Activated naive CD4-positive, alpha-beta T cell treated with anti-CD3 and anti-CD28 coated beads, Interleukin-2, amount 50 U/mL, for 24 hours (primary cell): ENCODE data around the gene VPS16.
"Not testable (repeated sequence)": the region's sequence is repeated elsewhere in the genome, so short reads cannot be mapped to it uniquely, and the experiment has no call there.

Experiments
- H3K27ac Mint-ChIP-seq: one replicate; pipeline ENCODE4 v1.8.0; 2021; ENCODE audit warnings: mild to moderate bottlenecking, mixed read lengths
- H3K27me3 Mint-ChIP-seq: one replicate; pipeline ENCODE4 v1.8.0; 2021; ENCODE audit warnings: mixed read lengths
- H3K36me3 Mint-ChIP-seq: one replicate; pipeline ENCODE4 v1.8.0; 2021; ENCODE audit warnings: mixed read lengths
- H3K4me1 Mint-ChIP-seq: one replicate; pipeline ENCODE4 v1.8.0; 2021; ENCODE audit warnings: mixed read lengths
- H3K4me3 Mint-ChIP-seq: one replicate; pipeline ENCODE4 v1.8.0; 2021; ENCODE audit warnings: mild to moderate bottlenecking, mixed read lengths
- H3K9me3 Mint-ChIP-seq: one replicate; pipeline ENCODE4 v1.8.0; 2021; ENCODE audit warnings: mixed read lengths

VPS16 gene

DNA sequence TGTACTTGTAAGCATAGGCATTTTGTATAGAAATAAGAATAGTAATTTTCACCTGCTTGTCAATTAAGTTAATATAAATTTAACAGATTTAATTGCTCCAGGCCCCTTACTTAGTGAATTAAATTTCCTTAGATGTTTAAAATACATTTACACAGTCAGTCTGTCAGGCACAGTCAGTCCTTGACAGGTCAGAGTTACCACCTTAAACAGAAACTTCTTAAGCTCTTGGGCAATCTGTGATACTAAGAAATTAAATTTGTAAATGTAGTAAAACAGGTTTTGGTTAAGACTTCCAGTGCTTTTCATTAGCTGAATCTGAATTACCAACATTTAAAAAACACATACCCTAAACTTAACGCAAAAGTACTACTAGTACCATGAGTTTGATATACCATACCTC lies 48.7 kb downstream of the VPS16 start:
- Mint-ChIP-seq H3K27ac (no peak overlapping the region), H3K27me3 (no peaks in the 10 kb centered on the region), H3K4me3 (no peak overlapping the region), H3K4me1 (peaks cover 72% of the 10 kb centered on the region), H3K9me3 (no peaks in the 10 kb centered on the region), H3K36me3 (peaks cover 3% of the 10 kb centered on the region)

DNA sequence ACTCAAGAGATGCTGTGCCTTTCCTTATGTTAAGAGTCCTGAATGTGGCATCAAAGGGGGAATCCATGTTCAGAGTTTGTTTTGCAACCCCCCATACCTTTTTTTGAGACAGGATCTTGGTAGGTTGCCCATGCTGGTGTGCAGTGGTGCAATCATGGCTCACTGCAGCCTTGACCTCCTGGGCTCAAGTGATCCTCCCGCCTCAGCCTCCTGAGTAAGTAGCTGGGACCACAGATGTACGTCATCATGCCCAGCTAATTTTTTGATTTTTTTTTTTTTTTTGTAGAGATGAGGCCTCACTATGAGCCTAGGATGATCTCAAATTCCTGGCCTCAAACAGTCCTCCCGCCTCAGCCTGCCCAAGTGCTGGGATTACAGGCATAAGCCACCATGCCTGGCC lies 49.3 kb downstream of the VPS16 start:
- no peaks in the 10 kb centered on the region for H3K9me3 Mint-ChIP-seq
- no peak overlapping the region for H3K27ac Mint-ChIP-seq
- peaks cover 69% of the 10 kb centered on the region for H3K4me1 Mint-ChIP-seq
- no peak overlapping the region for H3K4me3 Mint-ChIP-seq
- H3K36me3 Mint-ChIP-seq, result peaks cover 5% of the 10 kb centered on the region
- H3K27me3 Mint-ChIP-seq, result no peaks in the 10 kb centered on the region

DNA sequence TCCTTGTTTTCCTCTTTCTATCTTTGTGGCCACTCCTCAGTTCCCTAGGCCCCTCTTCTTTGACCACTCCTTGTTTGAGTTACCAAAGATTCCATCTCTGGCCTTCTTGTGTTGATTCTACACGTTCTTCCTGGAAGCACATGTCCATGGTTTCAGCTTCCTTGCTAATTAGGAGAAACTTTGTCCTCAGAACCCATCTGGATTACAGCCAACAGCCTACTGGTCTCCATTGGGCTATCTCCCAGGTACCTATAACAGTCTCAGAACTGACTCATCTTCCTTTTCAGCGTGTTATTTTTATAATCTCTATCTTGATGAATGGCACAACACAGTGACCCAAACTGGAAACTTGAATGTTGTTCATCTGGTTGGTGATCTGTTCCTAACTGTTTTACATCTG lies 50.2 kb downstream of the VPS16 start:
- H3K27me3 Mint-ChIP-seq, result no peaks in the 10 kb centered on the region
- H3K36me3 Mint-ChIP-seq, result peaks cover 7% of the 10 kb centered on the region
- no peak overlapping the region for H3K4me3 Mint-ChIP-seq
- peaks cover 59% of the 10 kb centered on the region for H3K4me1 Mint-ChIP-seq
- no peak overlapping the region for H3K27ac Mint-ChIP-seq
- H3K9me3 Mint-ChIP-seq, result no peaks in the 10 kb centered on the region

DNA sequence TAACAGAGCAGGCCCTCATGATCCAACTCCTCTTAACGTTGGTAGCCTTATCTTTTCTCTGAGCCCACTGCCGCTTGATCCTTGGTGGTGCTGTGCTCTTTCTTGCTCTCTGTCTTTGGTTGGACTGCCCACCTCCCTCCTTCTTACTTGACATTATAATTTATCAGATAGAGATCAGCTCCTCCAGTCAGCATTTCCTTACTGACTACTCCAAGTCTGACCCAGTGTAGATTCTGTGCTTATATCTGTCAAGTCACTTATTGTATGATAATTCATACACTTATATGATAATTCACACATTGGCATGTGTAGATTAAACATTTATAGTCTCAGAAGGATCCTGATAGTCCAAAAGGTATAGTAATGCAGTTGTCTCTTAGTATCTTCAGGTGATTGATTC lies 50.8 kb downstream of the VPS16 start:
- peaks cover 8% of the 10 kb centered on the region for H3K36me3 Mint-ChIP-seq
- no peaks in the 10 kb centered on the region for H3K27me3 Mint-ChIP-seq
- peaks cover 56% of the 10 kb centered on the region for H3K4me1 Mint-ChIP-seq
- H3K27ac Mint-ChIP-seq, result peak overlapping the region; percentile 20
- H3K4me3 Mint-ChIP-seq, result no peak overlapping the region
- H3K9me3 Mint-ChIP-seq, result no peaks in the 10 kb centered on the region

- H3K4me3 Mint-ChIP-seq, result no peak overlapping the region
- H3K27ac Mint-ChIP-seq, result no peak overlapping the region
- peaks cover 59% of the 10 kb centered on the region for H3K4me1 Mint-ChIP-seq
- no peaks in the 10 kb centered on the region for H3K9me3 Mint-ChIP-seq
- peaks cover 15% of the 10 kb centered on the region for H3K36me3 Mint-ChIP-seq
- no peaks in the 10 kb centered on the region for H3K27me3 Mint-ChIP-seq
Measured at GRCh38 chr20:2892376-2892775, 51.8 kb downstream of the VPS16 start.

- Mint-ChIP-seq H3K4me3 (no peak overlapping the region), H3K27me3 (no peaks in the 10 kb centered on the region), H3K27ac (no peak overlapping the region), H3K9me3 (no peaks in the 10 kb centered on the region), H3K36me3 (peaks cover 15% of the 10 kb centered on the region), H3K4me1 (peaks cover 49% of the 10 kb centered on the region)
Measured at GRCh38 chr20:2894221-2894620, 53.7 kb downstream of the VPS16 start.

DNA sequence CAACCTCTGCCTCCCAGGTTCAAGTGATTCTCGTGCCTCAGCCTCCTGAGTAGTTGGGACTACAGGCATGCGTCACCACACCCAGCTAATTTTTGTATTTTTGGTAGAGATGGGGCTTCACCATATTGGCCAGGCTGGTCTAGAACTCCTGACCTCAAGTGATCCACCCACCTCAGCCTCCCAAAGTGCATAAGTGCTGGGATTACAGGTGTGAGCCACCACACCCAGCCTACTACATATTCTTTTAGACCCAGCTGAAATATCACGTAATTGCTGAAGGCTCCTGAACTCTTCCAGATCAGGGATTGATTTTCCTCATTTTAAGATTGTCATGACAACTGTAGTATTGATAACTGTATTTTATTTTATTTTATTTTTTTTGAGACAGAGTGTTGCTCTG lies 54.6 kb downstream of the VPS16 start:
- H3K9me3 Mint-ChIP-seq, H3K4me3 Mint-ChIP-seq, H3K27me3 Mint-ChIP-seq, H3K27ac Mint-ChIP-seq: not testable (repeated sequence)
- H3K36me3 Mint-ChIP-seq, result peaks cover 15% of the 10 kb centered on the region
- H3K4me1 Mint-ChIP-seq, result peaks cover 50% of the 10 kb centered on the region

- Mint-ChIP-seq H3K36me3 (peaks cover 12% of the 10 kb centered on the region), H3K27me3 (no peaks in the 10 kb centered on the region), H3K27ac (no peak overlapping the region)
Measured at GRCh38 chr20:2899243-2899642, 58.7 kb downstream of the VPS16 start.

DNA sequence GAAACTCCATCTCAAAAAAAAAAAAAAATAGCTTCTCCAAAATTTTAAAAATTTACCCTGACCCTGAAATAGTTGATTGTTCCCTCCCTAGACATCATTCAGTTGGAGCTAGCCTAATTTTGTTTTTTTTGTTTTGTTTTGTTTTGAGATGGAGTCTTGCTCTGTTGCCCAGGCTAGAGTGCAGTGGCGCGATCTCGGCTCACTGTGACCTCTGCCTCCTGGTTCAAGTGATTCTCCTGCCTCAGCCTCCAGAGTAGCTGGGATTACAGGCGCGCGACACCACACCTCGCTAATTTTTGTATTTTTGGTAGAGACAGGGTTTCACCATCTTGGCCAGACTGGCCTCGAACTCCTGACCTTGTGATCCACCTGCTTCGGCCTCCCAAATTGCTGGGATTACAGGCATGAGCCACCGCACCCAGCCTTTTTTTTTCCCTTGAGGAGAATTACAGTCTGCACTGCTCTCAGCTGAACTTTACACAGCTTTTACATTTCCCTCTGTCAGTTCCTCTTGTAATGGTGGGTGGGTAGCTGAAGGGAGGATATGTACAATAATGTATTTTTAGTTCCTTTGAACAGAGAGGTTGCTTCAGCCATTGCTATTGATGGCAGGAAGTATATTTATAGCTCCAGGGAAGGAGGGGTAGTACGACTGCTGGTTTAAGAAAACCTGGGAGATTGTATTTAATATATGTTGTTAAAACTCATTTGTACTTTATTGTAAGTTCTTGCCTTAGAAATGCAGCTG lies 60.5 kb downstream of the VPS16 start:
- H3K36me3 Mint-ChIP-seq, result peaks cover 7% of the 10 kb centered on the region
- peaks cover 64% of the 10 kb centered on the region for H3K4me1 Mint-ChIP-seq
- H3K27ac Mint-ChIP-seq, result no peak overlapping the region

More at GRCh38 chr20:2899243-2899642, 58.7 kb downstream of the VPS16 start:
- Mint-ChIP-seq H3K4me3 (no peak overlapping the region), H3K4me1 (peaks cover 56% of the 10 kb centered on the region), H3K9me3 (no peaks in the 10 kb centered on the region)

GRCh38 chr20:2902291-2902690 lies 61.7 kb downstream of the VPS16 start:
- H3K27me3 Mint-ChIP-seq, result no peaks in the 10 kb centered on the region
- H3K4me1 Mint-ChIP-seq, result peaks cover 62% of the 10 kb centered on the region
- no peak overlapping the region for H3K4me3 Mint-ChIP-seq
- H3K27ac Mint-ChIP-seq, result peak overlapping the region; percentile 69
- no peaks in the 10 kb centered on the region for H3K36me3 Mint-ChIP-seq
- H3K9me3 Mint-ChIP-seq, result no peaks in the 10 kb centered on the region

More for the DNA sequence above, 60.5 kb downstream of the VPS16 start:
- no peaks in the 10 kb centered on the region for H3K27me3 Mint-ChIP-seq
- no peaks in the 10 kb centered on the region for H3K9me3 Mint-ChIP-seq
- H3K4me3 Mint-ChIP-seq, result peak overlapping the region; percentile 52

- Mint-ChIP-seq H3K27ac (no peak overlapping the region), H3K36me3 (no peaks in the 10 kb centered on the region), H3K27me3 (no peaks in the 10 kb centered on the region), H3K4me3 (no peak overlapping the region), H3K9me3 (no peaks in the 10 kb centered on the region), H3K4me1 (peaks cover 62% of the 10 kb centered on the region)
Measured at GRCh38 chr20:2902818-2903217, 62.3 kb downstream of the VPS16 start.

- Mint-ChIP-seq H3K9me3 (no peaks in the 10 kb centered on the region), H3K4me1 (peaks cover 64% of the 10 kb centered on the region), H3K27ac (no peak overlapping the region), H3K27me3 (no peaks in the 10 kb centered on the region), H3K4me3 (no peak overlapping the region), H3K36me3 (no peaks in the 10 kb centered on the region)
Measured at GRCh38 chr20:2903686-2904085, 63.1 kb downstream of the VPS16 start.

GRCh38 chr20:2907519-2907918 lies 67.0 kb downstream of the VPS16 start:
- Mint-ChIP-seq H3K4me1 (peaks cover 36% of the 10 kb centered on the region), H3K4me3 (no peak overlapping the region), H3K36me3 (no peaks in the 10 kb centered on the region), H3K27me3 (no peaks in the 10 kb centered on the region), H3K27ac (no peak overlapping the region), H3K9me3 (no peaks in the 10 kb centered on the region)

DNA sequence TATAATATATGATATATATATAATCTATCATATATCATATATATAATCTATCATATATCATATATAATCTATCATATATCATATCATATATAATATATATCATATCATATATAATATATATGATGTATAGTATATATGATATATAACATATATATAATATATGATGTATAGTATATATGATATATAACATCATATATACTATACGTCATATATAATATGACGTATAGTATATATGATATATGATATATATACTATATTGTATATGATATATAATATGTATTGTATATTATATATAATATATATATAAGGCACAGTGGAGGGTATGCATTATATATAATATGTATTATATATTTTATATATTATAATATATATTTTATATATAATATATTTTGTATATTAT lies 69.4 kb downstream of the VPS16 start:
- H3K4me1 Mint-ChIP-seq, result peaks cover 30% of the 10 kb centered on the region
- H3K27me3 Mint-ChIP-seq, result no peaks in the 10 kb centered on the region
- H3K9me3 Mint-ChIP-seq, result no peaks in the 10 kb centered on the region
- H3K36me3 Mint-ChIP-seq, result no peaks in the 10 kb centered on the region
- H3K27ac Mint-ChIP-seq, result no peak overlapping the region
- no peak overlapping the region for H3K4me3 Mint-ChIP-seq

DNA sequence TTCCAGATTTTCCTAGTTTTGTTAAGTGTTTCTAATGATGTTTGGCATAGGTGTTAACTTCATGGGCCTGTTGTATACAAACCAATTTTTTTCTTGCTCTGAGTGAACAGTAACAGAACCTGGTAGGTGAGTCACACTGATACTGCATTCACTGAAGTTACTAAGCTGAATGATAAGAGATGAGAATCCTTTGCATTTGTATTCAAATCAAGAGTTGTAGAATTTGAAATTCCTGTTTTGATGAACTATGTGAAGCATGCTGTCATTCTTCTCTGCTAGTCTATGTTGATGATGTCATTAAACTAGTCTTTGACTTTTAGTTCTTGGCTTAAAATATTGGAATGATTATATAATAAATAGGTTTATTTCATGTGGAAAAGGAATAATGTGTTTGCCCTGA lies 70.7 kb downstream of the VPS16 start:
- Mint-ChIP-seq H3K36me3 (peaks cover 1% of the 10 kb centered on the region), H3K9me3 (no peaks in the 10 kb centered on the region), H3K4me3 (no peak overlapping the region), H3K4me1 (peaks cover 27% of the 10 kb centered on the region), H3K27ac (peak overlapping the region; percentile 59), H3K27me3 (no peaks in the 10 kb centered on the region)

DNA sequence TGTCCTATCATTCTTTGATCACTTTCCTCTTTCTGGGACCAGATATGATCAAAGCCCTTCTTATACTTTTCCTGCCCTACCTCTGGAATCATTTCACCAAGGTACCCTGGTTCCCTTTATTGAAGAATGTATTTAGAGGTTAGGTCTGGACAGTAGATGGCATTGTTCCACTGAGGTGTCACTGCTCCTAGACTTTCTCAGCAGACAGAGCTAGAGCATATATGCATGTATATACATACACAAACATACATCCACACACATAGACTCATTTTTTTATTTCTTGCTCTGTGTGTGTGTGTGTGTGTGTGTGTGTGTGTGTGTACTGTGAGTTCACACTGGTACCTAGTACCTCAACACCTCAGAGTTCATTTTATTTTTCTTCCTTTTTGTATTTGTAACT lies 73.6 kb downstream of the VPS16 start:
- Mint-ChIP-seq H3K36me3 (peaks cover 4% of the 10 kb centered on the region), H3K27me3 (no peaks in the 10 kb centered on the region), H3K4me1 (peaks cover 33% of the 10 kb centered on the region), H3K27ac (no peak overlapping the region), H3K4me3 (no peak overlapping the region), H3K9me3 (no peaks in the 10 kb centered on the region)
